ENCODE results near the gene TGM1. TPM values are rescaled to one million over a fixed set of nuclear protein-coding genes. Genes with fewer than 3 reads are reported as not detected.

The TGM1 gene
- polyA plus RNA-seq, 2 of the 4 experiments (the other 2 are of a cell fraction), result 0.61 to 1.3 TPM

- TF ChIP-seq REST (IDR thresholded peaks at IDR 0.05) (no peak), HEYL (CRISPR knock-in tag; IDR thresholded peaks at IDR 0.05) (no peak)
- WGBS (ENCODE audit: missing lambda C conversion rate), result 87% methylated on average over 20 of the region's 20 CpGs
- FAIRE-seq, result no peak
- no peak for DNase-seq (ENCODE audit: low read depth in 1 of 2, low spot score in 1 of 2)
- H3K4me3 ChIP-seq, result no peak overlapping the region
- H3K27ac ChIP-seq, result no peak overlapping the region
- no peak for ATAC-seq
- H3K9me3 ChIP-seq, result no peaks in the 10 kb centered on the region
- H3K4me2 ChIP-seq, result no peak overlapping the region
- peaks cover 8% of the 10 kb centered on the region for H3K4me1 ChIP-seq
- ChIA-PET POLR2A (interaction anchor here (2.0 kb wide), 1 partner anchor 10 kb away, joined by 12 read pairs; the partner anchor contains the start of gene RABGGTA), CTCF (interaction anchor here (1.0 to 34.0 kb wide), 7 partner anchors 8 to 48 kb away, joined by 3 to 469 read pairs (median 4); partner anchors contain the start of genes CHMP4A, CIDEB, DHRS1 and LTB4R)
Measured at GRCh38 chr14:24261256-24261968, 1.6 kb downstream of the TGM1 start.

- ATAC-seq (no peak), FAIRE-seq (no peak), DNase-seq (ENCODE audit: low read depth in 1 of 2, low spot score in 1 of 2) (no peak)
- ChIA-PET CTCF (interaction anchor here (1.0 to 34.0 kb wide), 4 partner anchors 11 to 47 kb away, joined by 3 to 469 read pairs (median 44); partner anchors contain the start of genes CHMP4A, CIDEB, DHRS1 and LTB4R), POLR2A (interaction anchor here (2.0 kb wide), 1 partner anchor 10 kb away, joined by 12 read pairs; the partner anchor contains the start of gene RABGGTA)
- no peaks in the 10 kb centered on the region for H3K9me3 ChIP-seq
- no peak overlapping the region for H3K4me2 ChIP-seq
- no peak overlapping the region for H3K4me3 ChIP-seq
- peaks cover 8% of the 10 kb centered on the region for H3K4me1 ChIP-seq
- no peak for TF ChIP-seq ZNF302 (CRISPR knock-in tag; IDR thresholded peaks at IDR 0.05)
- TF ChIP-seq BHLHE40 (IDR thresholded peaks at IDR 0.05; ENCODE audit: low read depth, low read length), result no peak
- no peak for TF ChIP-seq HDAC2 (IDR thresholded peaks at IDR 0.05)
- TF ChIP-seq ATOH8 (CRISPR knock-in tag; IDR thresholded peaks at IDR 0.05; ENCODE audit: low read depth), result no peak
- TF ChIP-seq HOXB13 (CRISPR knock-in tag; IDR thresholded peaks at IDR 0.05; ENCODE audit: low read depth), result no peak
- TF ChIP-seq TFCP2L1 (CRISPR knock-in tag; IDR thresholded peaks at IDR 0.05), result no peak
- 71% methylated on average over 4 of the region's 4 CpGs for WGBS (ENCODE audit: missing lambda C conversion rate)
- no peak overlapping the region for H3K27ac ChIP-seq
Measured at GRCh38 chr14:24260780-24261157, 2.2 kb downstream of the TGM1 start.

- Histone ChIP-seq H3K9me3 (no peaks in the 10 kb centered on the region), H3K4me3 (no peak overlapping the region), H3K4me1 (peaks cover 8% of the 10 kb centered on the region), H3K4me2 (no peak overlapping the region), H3K27ac (0 out of 6 replicates have a peak overlapping the region, but pooled peaks of 1 of the 2 experiments have one; percentile 49)
- ATAC-seq (no peak), FAIRE-seq (no peak), DNase-seq (ENCODE audit: low read depth in 1 of 2, low spot score in 1 of 2) (no peak)
- ChIA-PET POLR2A (interaction anchor here (2.0 kb wide), 1 partner anchor 11 kb away, joined by 12 read pairs; the partner anchor contains the start of gene RABGGTA), CTCF (interaction anchor here (1.0 to 34.0 kb wide), 4 partner anchors 11 to 47 kb away, joined by 3 to 469 read pairs (median 44); partner anchors contain the start of genes CHMP4A, CIDEB, DHRS1 and LTB4R)
- WGBS (ENCODE audit: missing lambda C conversion rate), result 83% methylated on average over 16 of the region's 16 CpGs
- no peak for TF ChIP-seq NFE2L2 (conservative IDR thresholded peaks at IDR 0.05; ENCODE audit: low read length)
- TF ChIP-seq SREBF2 (IDR thresholded peaks at IDR 0.05), result no peak
- TF ChIP-seq POLR2A (IDR thresholded peaks at IDR 0.05; ENCODE audit: low read length), result no peak
- TF ChIP-seq RARB (CRISPR knock-in tag; IDR thresholded peaks at IDR 0.05), result no peak
- TF ChIP-seq MAFK (IDR thresholded peaks at IDR 0.05; ENCODE audit: partially characterized antibody), result no peak
- no peak for TF ChIP-seq CEBPB (IDR thresholded peaks at IDR 0.05)
- TF ChIP-seq MAX (IDR thresholded peaks at IDR 0.05), result no peak
- TF ChIP-seq MYC (IDR thresholded peaks at IDR 0.05; ENCODE audit: borderline replicate concordance, low read length), result no peak
Measured at GRCh38 chr14:24260026-24260779, 2.8 kb downstream of the TGM1 start.
